IMR-90 (cell line): ENCODE results near the gene CAPZA1. TPM values are rescaled to one million over a fixed set of nuclear protein-coding genes. Genes with fewer than 3 reads are reported as not detected.

Experiments used
- ATAC-seq: fragments of 200-7000 bp; cut with Tn5 transposase; 2 replicates; pipeline ENCODE4 v1.9.1; 2020; ENCODE audit warnings: low read depth, mild to moderate bottlenecking, moderate library complexity
- BruUV-seq: library from RNA; stranded (reverse); fragments of 400-500 nt; replicated peaks from 2 replicates; lab custom pipeline; 2021; lab: Mats Ljungman, UMichigan
- CTCF ChIA-PET: fragments of 300-600 bp; formaldehyde crosslinking; extraction: SDS; loops from one replicate; lab custom pipeline; 2021; ENCODE audit warnings: antibody characterized with exemption; lab: Yijun Ruan, JAX
- POLR2A ChIA-PET: fragments of 300-600 bp; sonication (Branson Sonifier 250); formaldehyde crosslinking; loops from one replicate; lab custom pipeline; 2022; ENCODE audit warnings: antibody characterized with exemption; ENCODE audit not compliant: unreplicated experiment; lab: Charles Lee
- DNase-seq: peaks from one replicate; pipeline ENCODE4 v3.0.0; 2013
- H2AFZ ChIP-seq: replicated peaks from 2 replicates; pipeline ENCODE3; 2013; ENCODE audit warnings: low read length, mild to moderate bottlenecking; ENCODE audit not compliant: poor library complexity
- H2AK5ac ChIP-seq: 2 replicates; pipeline ENCODE4 v1.6.1; 2013; ENCODE audit warnings: low read depth, low read length, inconsistent platforms
- H2AK9ac ChIP-seq: replicated peaks from 2 replicates; pipeline ENCODE3; 2013; ENCODE audit warnings: mild to moderate bottlenecking, low read depth, low read length, moderate library complexity; ENCODE audit not compliant: poor library complexity
- H2BK120ac ChIP-seq: 2 replicates; pipeline ENCODE4 v1.6.1; 2013; ENCODE audit warnings: low read depth, low read length, inconsistent platforms
- H2BK15ac ChIP-seq: 3 replicates; pipeline ENCODE4 v1.6.1; 2013; ENCODE audit warnings: low read depth, low read length, inconsistent platforms
- H2BK20ac ChIP-seq: 2 replicates; pipeline ENCODE4 v1.6.1; 2013; ENCODE audit warnings: low read depth, mild to moderate bottlenecking, inconsistent platforms, low read length, moderate library complexity
- H2BK5ac ChIP-seq: 2 replicates; pipeline ENCODE4 v1.6.1; 2013; ENCODE audit warnings: mild to moderate bottlenecking, low read depth, low read length, inconsistent platforms; ENCODE audit not compliant: poor library complexity, severe bottlenecking
- H3K14ac ChIP-seq: replicated peaks from 2 replicates; pipeline ENCODE4 v1.6.1; 2013; ENCODE audit warnings: low read depth, low read length, inconsistent platforms
- H3K18ac ChIP-seq: 2 replicates; pipeline ENCODE4 v1.6.1; 2013; ENCODE audit warnings: low read depth, low read length, control low read depth
- H3K23ac ChIP-seq: 2 replicates; pipeline ENCODE4 v1.6.1; 2013; ENCODE audit warnings: low read depth, low read length, inconsistent platforms
- H3K27ac ChIP-seq: 2 replicates; pipeline ENCODE4 v1.5.1; 2013; ENCODE audit warnings: mild to moderate bottlenecking, control low read depth, low read length; ENCODE audit not compliant: insufficient read depth
- H3K27me3 ChIP-seq: 2 replicates; pipeline ENCODE4 v1.6.1; 2013; ENCODE audit warnings: low read length; ENCODE audit not compliant: control insufficient read depth, insufficient read depth
- H3K36me3 ChIP-seq: 2 replicates; pipeline ENCODE4 v1.6.1; 2013; ENCODE audit warnings: low read length, mixed read lengths; ENCODE audit not compliant: control insufficient read depth, insufficient read depth
- H3K4ac ChIP-seq: 2 replicates; pipeline ENCODE4 v1.6.1; 2013; ENCODE audit warnings: low read depth, low read length, inconsistent platforms
- H3K4me1 ChIP-seq: 2 replicates; pipeline ENCODE4 v1.6.1; 2013; ENCODE audit warnings: low read length, mixed read lengths; ENCODE audit not compliant: control insufficient read depth, insufficient read depth
- H3K4me2 ChIP-seq: 2 replicates; pipeline ENCODE4 v1.6.1; 2013; ENCODE audit warnings: low read depth, mild to moderate bottlenecking, control low read depth, low read length, moderate library complexity
- H3K4me3 ChIP-seq: 2 replicates; pipeline ENCODE4 v1.5.1; 2013; ENCODE audit warnings: low read depth, mild to moderate bottlenecking, control low read depth, low read length, moderate library complexity; ENCODE audit not compliant: insufficient read depth
- H3K56ac ChIP-seq: 2 replicates; pipeline ENCODE4 v1.6.1; 2013; ENCODE audit warnings: low read length, inconsistent platforms; ENCODE audit not compliant: insufficient read depth; ENCODE audit errors: extremely low read depth
- H3K79me1 ChIP-seq, 2 experiments: 2 replicates each; pipeline ENCODE4 v1.6.1; 2013; ENCODE audit warnings: low read length in 2 of 2, inconsistent platforms in 1 of 2, low read depth in 1 of 2
- H3K9ac ChIP-seq: 2 replicates; pipeline ENCODE4 v1.6.1; 2013; ENCODE audit warnings: low read depth, low read length, control low read depth
- H3K9me1 ChIP-seq: 2 replicates; pipeline ENCODE4 v1.6.1; 2013; ENCODE audit warnings: low read length, inconsistent platforms; ENCODE audit not compliant: insufficient read depth
- H3K9me3 ChIP-seq: 2 replicates; pipeline ENCODE4 v1.6.1; 2013; ENCODE audit warnings: low read length; ENCODE audit not compliant: control insufficient read depth, insufficient read depth
- H4K20me1 ChIP-seq: 2 replicates; pipeline ENCODE4 v1.6.1; 2013; ENCODE audit warnings: low read length, inconsistent platforms; ENCODE audit not compliant: insufficient read depth
- H4K5ac ChIP-seq: 2 replicates; pipeline ENCODE4 v1.6.1; 2013; ENCODE audit warnings: mild to moderate bottlenecking, low read depth, low read length, control low read depth
- H4K8ac ChIP-seq, 2 experiments: 2 replicates each; pipeline ENCODE4 v1.6.1; 2013; ENCODE audit warnings: low read depth in 2 of 2, low read length in 2 of 2, control low read depth in 1 of 2, inconsistent platforms in 1 of 2
- H4K91ac ChIP-seq: 2 replicates; pipeline ENCODE4 v1.6.1; 2013; ENCODE audit warnings: low read depth, low read length, inconsistent platforms; ENCODE audit not compliant: insufficient read depth
- CHD1 ChIP-seq: IDR thresholded peaks from 2 replicates; pipeline ENCODE4 v1.6.1; 2012; ENCODE audit warnings: low read depth, low read length, improper control_type of control experiment
- MAFK ChIP-seq: IDR thresholded peaks from 2 replicates; pipeline ENCODE4 v1.6.1; 2012; ENCODE audit warnings: low read depth, low read length, improper control_type of control experiment
- MXI1 ChIP-seq: IDR thresholded peaks from 2 replicates; pipeline ENCODE4 v1.6.1; 2012; ENCODE audit warnings: low read depth, mild to moderate bottlenecking, low read length, moderate library complexity, borderline replicate concordance
- POLR2A ChIP-seq: IDR thresholded peaks from 2 replicates; pipeline ENCODE4 v1.6.1; 2012; ENCODE audit warnings: mild to moderate bottlenecking, low read depth, low read length
- RAD21 ChIP-seq: IDR thresholded peaks from 2 replicates; pipeline ENCODE4 v1.6.1; 2012; ENCODE audit warnings: low read length, improper control_type of control experiment
- RCOR1 ChIP-seq: IDR thresholded peaks from 2 replicates; pipeline ENCODE4 v1.6.1; 2012; ENCODE audit warnings: mild to moderate bottlenecking, low read length, improper control_type of control experiment; ENCODE audit not compliant: insufficient replicate concordance
- SMC3 ChIP-seq: fragments of 150-350 bp; IDR thresholded peaks from 2 replicates; pipeline ENCODE4 v1.6.1; 2016; ENCODE audit warnings: low read depth, mild to moderate bottlenecking, antibody characterized with exemption, low read length, moderate library complexity
- USF2 ChIP-seq: fragments of 150-350 bp; IDR thresholded peaks from 2 replicates; pipeline ENCODE4 v1.6.1; 2017; ENCODE audit warnings: mild to moderate bottlenecking, antibody characterized with exemption, low read length, low read depth
- WGBS, 2 experiments: methylation state at CpG; one replicate each; pipeline versions ENCODE4 v1.1.5 to v1.1.7; 2013; ENCODE audit warnings: missing lambda C conversion rate in 2 of 2; ENCODE audit not compliant: insufficient read length in 1 of 2; ENCODE audit errors: extremely low coverage in 2 of 2; 5-methylcytosine and 5-hydroxymethylcytosine counted together
- dilution Hi-C: fragments of 300-500 bp; cut with HindIII; formaldehyde crosslinking; loops from one replicate; pipeline ENCODE4 v1.14.3; 2018; ENCODE audit warnings: low sequenced_read_pairs; ENCODE audit not compliant: unreplicated experiment
- in situ Hi-C: fragments of 300-500 bp; cut with MboI; formaldehyde crosslinking; loops from 3 replicates; pipeline ENCODE4 v1.14.3; 2019; ENCODE audit warnings: low sequenced_read_pairs, inconsistent platforms, mixed read lengths
- intact Hi-C: fragments of 100-400 bp; cut with micrococcal nuclease; formaldehyde crosslinking; loops from 2 replicates; pipeline ENCODE4 v1.10.0; 2022
- polyA plus RNA-seq, 3 experiments: library from polyadenylated mRNA; depleted of rRNA; stranded (reverse); fragments of >200 nt; gene quantifications; 2 replicates each; pipeline ENCODE4 v1.2.3, GENCODE V29; 2012; ENCODE audit warnings: low replicate concordance in 1 of 3
- total RNA-seq: library from RNA; depleted of rRNA; stranded (reverse); fragments of >200 nt; gene quantifications from 2 replicates; pipeline ENCODE4 v1.2.3, GENCODE V29; 2012
- TF ChIP-seq, protein P1 (sequence below): fragments of 150-350 bp; IDR thresholded peaks from 2 replicates; pipeline ENCODE4 v1.6.1; 2016; ENCODE audit warnings: low read depth, mild to moderate bottlenecking, low read length, moderate library complexity, borderline replicate concordance
- TF ChIP-seq, protein P2 (sequence below): conservative IDR thresholded peaks from 2 replicates; pipeline ENCODE4 v1.5.1; 2012; ENCODE audit warnings: mild to moderate bottlenecking, low read depth, low read length, improper control_type of control experiment

Gene CAPZA1
- total and polyA plus RNA-seq, 2 of the 4 experiments (the other 2 are of a cell fraction), result 108 to 262 TPM

DNA sequence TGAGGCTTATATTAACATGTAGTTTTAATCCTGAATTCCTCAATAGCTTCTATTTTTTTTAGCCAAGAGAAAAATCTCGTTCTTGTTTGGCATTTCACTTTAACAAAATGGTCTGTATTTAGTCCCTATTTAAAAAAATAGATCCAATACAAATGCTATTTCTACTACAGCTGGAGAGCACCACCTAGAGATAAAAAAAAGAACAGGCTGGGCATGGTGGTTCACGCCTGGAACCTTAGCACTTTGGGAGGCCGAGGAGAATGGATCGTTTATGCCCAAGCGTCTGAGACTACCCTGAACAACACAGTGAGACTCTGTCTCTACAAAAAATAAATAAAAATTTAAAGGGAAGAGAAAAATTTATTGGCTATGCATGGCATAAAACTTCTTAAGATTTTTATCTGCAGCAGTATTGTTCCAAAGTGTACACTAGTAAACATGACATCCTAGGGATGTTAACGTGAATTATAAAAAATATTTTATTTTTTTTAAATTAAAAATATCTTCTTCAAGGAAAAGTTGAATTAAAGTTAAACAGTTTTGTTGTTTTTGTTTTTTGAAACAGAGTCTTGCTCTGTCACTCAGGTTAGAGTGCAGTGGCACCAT is 5.1 kb upstream of the CAPZA1 start:
- TF ChIP-seq, protein P1, sequence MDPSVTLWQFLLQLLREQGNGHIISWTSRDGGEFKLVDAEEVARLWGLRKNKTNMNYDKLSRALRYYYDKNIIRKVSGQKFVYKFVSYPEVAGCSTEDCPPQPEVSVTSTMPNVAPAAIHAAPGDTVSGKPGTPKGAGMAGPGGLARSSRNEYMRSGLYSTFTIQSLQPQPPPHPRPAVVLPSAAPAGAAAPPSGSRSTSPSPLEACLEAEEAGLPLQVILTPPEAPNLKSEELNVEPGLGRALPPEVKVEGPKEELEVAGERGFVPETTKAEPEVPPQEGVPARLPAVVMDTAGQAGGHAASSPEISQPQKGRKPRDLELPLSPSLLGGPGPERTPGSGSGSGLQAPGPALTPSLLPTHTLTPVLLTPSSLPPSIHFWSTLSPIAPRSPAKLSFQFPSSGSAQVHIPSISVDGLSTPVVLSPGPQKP, result no peak
- TF ChIP-seq USF2 (no peak), MAFK (no peak), SMC3 (peak; percentile 81), MXI1 (no peak), POLR2A (0 out of 2 replicates have a peak, but pooled peaks have one; percentile 41), RAD21 (peak; percentile 80), CHD1 (no peak), RCOR1 (no peak)
- TF ChIP-seq, protein P2, sequence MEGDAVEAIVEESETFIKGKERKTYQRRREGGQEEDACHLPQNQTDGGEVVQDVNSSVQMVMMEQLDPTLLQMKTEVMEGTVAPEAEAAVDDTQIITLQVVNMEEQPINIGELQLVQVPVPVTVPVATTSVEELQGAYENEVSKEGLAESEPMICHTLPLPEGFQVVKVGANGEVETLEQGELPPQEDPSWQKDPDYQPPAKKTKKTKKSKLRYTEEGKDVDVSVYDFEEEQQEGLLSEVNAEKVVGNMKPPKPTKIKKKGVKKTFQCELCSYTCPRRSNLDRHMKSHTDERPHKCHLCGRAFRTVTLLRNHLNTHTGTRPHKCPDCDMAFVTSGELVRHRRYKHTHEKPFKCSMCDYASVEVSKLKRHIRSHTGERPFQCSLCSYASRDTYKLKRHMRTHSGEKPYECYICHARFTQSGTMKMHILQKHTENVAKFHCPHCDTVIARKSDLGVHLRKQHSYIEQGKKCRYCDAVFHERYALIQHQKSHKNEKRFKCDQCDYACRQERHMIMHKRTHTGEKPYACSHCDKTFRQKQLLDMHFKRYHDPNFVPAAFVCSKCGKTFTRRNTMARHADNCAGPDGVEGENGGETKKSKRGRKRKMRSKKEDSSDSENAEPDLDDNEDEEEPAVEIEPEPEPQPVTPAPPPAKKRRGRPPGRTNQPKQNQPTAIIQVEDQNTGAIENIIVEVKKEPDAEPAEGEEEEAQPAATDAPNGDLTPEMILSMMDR, result peak; percentile 82
- DNase-seq (peak; percentile 64), ATAC-seq (peak; percentile 19; the same call in 1 of the 2 replicates)
- Histone ChIP-seq H3K4ac (no peak overlapping the region), H3K79me1 (peaks cover 14 to 57% of the 10 kb centered on the region in 2 experiments), H2BK5ac (peak overlapping the region; percentile 41), H3K56ac (no peak overlapping the region), H3K9me3 (no peaks in the 10 kb centered on the region), H4K8ac (no peak overlapping the region), H3K27ac (no peak overlapping the region), H2BK15ac (no peak overlapping the region), H3K27me3 (no peaks in the 10 kb centered on the region), H4K91ac (no peak overlapping the region), H2BK120ac (no peak overlapping the region), H3K4me1 (no peaks in the 10 kb centered on the region), H3K9ac (no peak overlapping the region), H3K4me3 (no peak overlapping the region), H3K18ac (no peak overlapping the region), H3K23ac (no peak overlapping the region), H2AK5ac (no peak overlapping the region), H3K14ac (no peak overlapping the region), H2AK9ac (no peak overlapping the region), H3K4me2 (no peak overlapping the region), H2AFZ (no peak overlapping the region), H2BK20ac (no peak overlapping the region), H3K36me3 (peaks cover 21% of the 10 kb centered on the region), H4K20me1 (no peaks in the 10 kb centered on the region), H3K9me1 (no peaks in the 10 kb centered on the region), H4K5ac (no peak overlapping the region)
- dilution Hi-C loops, result no loop called here
- intact Hi-C loops, result loop anchor here (1.0 kb wide), 3 partner anchors 112 to 223 kb away; no protein-coding TSS in a partner anchor
- WGBS, 2 experiments, result 60% methylated on average over 1 of the region's 6 CpGs; no CpG with 5 or more reads in 1 of the 2 experiments
- in situ Hi-C loops, result loop anchor here (5.0 kb wide), 2 partner anchors 112 to 222 kb away; no protein-coding TSS in a partner anchor
- no TSS peak for BruUV-seq
- CTCF ChIA-PET, result interaction anchor here (0.6 to 2.2 kb wide), 11 partner anchors 14 to 256 kb away, joined by 3 to 18 read pairs (median 3); no protein-coding TSS in a partner anchor
- POLR2A ChIA-PET, result interaction anchor here (0.7 kb wide), 1 partner anchor 220 kb away, joined by 4 read pairs; no protein-coding TSS in a partner anchor
